PFSK-1 (cell line): ENCODE data around the gene ANKRD12.

Experiments used
- TAF1 ChIP-seq: IDR thresholded peaks from 2 replicates; pipeline ENCODE4 v1.6.1; 2012; ENCODE audit warnings: low read length, control low read depth, borderline replicate concordance; ENCODE audit not compliant: insufficient read depth
- TF ChIP-seq, protein P1 (sequence below), 2 experiments: IDR thresholded peaks; 2 replicates each; pipeline versions ENCODE4 v1.6.1 to v1.8.0; 2011 to 2012; ENCODE audit warnings: low read depth in 2 of 2, low read length in 2 of 2, control low read depth in 1 of 2, inconsistent platforms in 1 of 2, mild to moderate bottlenecking in 1 of 2, moderate library complexity in 1 of 2; ENCODE audit not compliant: insufficient read depth in 1 of 2

DNA sequence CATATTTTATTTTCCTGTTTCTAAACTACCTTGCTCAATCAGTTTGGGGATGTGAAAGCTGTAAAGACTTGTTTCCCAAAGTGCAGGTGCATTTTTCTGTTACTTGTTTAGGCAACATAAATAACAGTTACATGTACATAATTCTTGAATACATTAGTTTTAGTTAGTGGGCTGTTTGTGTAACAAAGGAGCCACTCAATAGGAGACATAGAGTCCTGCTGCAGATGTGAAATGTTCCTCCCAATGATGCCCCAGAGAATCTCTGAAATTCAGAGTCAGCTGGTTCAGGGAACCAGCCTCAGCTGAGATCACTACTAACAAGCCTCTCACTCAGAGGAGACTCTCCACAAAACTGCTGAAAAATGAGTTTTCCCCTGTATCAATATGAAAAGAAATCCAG, 106.4 kb downstream of the ANKRD12 start:
- TF ChIP-seq, protein P1, sequence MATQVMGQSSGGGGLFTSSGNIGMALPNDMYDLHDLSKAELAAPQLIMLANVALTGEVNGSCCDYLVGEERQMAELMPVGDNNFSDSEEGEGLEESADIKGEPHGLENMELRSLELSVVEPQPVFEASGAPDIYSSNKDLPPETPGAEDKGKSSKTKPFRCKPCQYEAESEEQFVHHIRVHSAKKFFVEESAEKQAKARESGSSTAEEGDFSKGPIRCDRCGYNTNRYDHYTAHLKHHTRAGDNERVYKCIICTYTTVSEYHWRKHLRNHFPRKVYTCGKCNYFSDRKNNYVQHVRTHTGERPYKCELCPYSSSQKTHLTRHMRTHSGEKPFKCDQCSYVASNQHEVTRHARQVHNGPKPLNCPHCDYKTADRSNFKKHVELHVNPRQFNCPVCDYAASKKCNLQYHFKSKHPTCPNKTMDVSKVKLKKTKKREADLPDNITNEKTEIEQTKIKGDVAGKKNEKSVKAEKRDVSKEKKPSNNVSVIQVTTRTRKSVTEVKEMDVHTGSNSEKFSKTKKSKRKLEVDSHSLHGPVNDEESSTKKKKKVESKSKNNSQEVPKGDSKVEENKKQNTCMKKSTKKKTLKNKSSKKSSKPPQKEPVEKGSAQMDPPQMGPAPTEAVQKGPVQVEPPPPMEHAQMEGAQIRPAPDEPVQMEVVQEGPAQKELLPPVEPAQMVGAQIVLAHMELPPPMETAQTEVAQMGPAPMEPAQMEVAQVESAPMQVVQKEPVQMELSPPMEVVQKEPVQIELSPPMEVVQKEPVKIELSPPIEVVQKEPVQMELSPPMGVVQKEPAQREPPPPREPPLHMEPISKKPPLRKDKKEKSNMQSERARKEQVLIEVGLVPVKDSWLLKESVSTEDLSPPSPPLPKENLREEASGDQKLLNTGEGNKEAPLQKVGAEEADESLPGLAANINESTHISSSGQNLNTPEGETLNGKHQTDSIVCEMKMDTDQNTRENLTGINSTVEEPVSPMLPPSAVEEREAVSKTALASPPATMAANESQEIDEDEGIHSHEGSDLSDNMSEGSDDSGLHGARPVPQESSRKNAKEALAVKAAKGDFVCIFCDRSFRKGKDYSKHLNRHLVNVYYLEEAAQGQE (IDR thresholded peaks at IDR 0.05; ENCODE audit: insufficient read depth in 1 of 2, low read depth in 2 of 2, low read length in 2 of 2) = no peak
- TF ChIP-seq TAF1 = no peak
